Dedifferentiated amniotic fluid mesenchymal stem cell (primary cell): ENCODE data around the gene MOSPD3.
A peak's percentile ranks its signal among the peaks of the same experiment; 100 is the strongest.
"Not testable (repeated sequence)": the region's sequence is repeated elsewhere in the genome, so short reads cannot be mapped to it uniquely, and the experiment has no call there.

Source experiments
- DNase-seq: peaks from one replicate; pipeline ENCODE4 v3.0.0-alpha.2; 2016; ENCODE audit errors: extremely low spot score

MOSPD3 gene

DNA sequence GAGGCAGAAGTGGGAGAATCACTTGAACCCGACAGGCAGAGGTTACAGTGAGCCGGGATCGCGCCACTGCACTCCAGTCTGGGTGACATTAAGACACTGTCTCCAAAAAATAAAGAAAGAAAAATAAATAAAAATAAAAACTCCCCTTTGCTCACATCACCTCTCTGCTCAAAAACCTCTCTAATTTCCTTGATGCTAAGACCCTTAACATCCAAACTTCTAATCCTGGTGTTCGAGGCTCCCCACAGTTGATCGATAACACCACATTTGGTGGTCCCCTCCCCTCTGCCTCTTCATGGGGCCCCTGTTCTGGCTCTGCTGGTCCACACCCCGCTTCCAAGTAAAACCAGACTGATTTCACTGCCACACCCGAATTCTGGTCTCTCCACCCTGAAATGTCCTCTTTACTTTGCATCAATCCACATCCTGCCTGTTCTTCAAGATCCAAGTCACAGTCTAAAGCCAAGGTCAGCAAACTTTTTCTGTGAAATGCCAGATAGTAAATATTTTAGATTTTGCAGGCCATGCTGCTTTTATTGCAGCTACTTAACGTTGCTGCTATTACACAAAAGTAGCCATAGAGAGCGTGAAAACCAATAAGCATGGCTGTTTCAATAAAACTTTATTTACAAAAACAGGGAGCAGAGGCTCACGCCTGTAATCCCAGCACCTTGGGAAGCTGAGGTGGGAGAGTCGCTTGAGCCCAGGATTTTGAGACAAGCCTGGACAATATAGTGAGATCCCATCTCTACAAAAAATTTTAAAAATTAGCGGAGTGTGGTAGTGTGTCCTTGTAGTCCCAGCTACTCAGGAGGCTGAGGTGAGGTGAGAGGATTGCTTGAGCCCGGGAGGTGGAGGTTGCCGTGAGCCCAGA, 11.8 kb downstream of the MOSPD3 start:
- no peak for DNase-seq

DNA sequence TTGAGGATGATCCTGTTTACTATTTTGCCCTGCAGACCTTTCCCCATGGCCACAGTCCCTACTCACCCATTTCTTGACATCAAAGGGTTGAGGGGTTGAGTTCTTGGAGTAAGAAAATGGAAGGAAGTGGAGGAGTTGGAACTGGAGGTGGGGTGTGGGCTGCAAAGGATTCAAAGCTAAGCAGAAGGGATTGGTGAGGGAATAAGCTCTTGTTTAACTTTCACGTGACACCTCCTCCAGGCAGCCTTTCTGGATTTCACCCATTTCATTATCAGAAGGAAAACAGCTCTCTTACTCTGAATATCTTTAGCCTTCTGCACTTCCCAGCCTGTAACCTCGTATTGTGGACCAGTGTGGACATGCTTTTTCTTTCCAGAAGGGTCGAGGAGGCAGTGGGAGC, 13.7 kb downstream of the MOSPD3 start:
- no peak for DNase-seq

DNA sequence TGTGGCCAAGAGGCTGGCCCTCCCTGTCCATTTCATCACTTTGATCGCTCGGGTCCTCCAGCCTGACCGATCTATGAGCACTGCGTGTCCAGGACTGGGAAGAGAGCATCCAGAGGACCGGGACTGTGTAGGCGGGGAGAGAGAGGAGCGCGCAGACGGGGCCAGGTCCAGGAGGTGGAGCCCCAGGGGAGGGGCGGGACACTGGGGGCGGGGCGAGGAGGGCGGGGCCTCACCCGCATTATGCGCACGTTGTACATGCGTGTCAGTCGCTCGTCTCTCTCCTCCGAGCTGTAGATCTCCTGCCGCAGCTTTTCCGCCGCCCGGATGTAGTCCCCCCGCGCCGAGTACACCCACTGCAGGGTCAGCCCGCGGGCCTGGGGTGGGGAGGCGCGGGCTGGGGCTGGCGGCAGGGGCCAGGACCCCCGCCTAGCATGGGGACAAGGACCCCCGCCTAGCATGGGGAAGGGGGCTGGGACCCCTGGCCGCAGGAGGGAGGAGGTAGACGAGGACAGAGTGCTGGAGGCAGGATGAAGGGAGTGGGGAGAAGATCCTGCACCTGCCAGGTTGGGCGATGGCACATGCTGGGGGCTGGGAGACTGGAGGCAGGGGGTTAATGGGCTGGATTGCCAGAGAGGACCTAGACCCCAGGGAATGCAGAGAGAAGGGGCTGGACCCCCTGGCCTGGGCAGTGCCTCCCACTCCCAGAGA, 14.3 kb downstream of the MOSPD3 start:
- peak; percentile 61 for DNase-seq

DNA sequence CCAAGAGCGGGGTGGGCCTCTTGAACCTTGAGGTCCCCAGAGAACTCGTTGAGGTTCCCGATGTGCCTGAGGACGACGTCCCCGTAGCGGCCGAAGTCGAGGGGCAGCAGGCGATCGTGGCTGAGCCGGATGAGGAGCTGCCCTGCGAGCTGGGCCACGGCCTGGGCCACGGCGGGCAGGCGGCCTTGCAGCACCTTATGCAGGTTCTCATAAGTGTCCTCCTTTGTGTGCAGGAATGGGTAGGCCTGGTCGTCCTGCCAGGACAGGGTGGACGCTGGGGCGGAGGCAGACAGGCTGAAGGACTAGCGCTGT, 14.9 kb downstream of the MOSPD3 start:
- no peak for DNase-seq

DNA sequence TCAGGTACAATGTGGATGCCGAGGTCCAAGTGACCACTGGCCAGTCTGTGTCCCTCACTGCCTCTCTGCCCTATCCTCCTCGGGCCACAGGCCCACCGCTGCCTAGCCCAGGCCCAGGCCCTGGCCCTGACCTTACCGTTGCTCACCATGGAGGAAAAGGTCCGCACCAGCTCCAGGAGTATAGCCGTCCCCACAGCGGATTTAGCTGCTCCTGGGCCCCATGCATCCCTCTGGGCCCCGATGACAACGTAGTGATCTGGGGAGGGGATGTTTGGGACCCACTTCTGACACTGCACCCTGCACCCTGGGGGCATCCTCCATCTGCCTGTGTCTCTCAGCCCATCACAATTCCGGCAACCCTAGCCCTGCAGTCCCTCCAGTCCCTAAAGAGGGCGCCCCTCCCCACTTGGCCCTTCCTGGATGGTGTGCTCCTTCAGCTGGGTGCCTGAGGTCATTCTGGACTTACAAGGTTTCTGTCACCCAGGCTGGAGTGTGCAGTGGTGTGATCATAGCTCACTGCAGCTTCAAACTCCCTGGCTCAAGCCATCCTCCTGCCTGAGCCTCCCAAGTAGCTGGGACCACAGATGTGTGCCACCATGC, 16.9 kb downstream of the MOSPD3 start:
- no peak for DNase-seq

DNA sequence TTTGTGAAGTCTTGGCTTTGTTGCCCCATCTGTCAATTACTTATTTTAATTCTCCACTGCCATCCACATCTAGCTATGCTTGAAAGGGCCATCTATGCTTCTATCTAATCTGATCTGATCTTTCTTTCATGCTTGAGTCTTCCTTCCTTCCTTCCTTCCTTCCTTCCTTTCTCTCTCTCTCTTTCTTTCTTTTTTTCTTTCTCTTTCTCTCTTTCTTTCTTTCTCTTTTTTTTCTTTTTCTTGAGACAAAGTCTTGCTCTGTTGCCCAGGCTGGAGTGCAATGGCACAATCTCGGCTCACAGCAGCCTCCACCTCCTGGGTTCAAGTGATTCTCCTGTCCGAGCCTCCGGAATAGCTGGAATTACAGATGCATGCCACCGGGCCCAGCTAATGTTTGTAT, 17.7 kb downstream of the MOSPD3 start:
- no peak for DNase-seq

DNA sequence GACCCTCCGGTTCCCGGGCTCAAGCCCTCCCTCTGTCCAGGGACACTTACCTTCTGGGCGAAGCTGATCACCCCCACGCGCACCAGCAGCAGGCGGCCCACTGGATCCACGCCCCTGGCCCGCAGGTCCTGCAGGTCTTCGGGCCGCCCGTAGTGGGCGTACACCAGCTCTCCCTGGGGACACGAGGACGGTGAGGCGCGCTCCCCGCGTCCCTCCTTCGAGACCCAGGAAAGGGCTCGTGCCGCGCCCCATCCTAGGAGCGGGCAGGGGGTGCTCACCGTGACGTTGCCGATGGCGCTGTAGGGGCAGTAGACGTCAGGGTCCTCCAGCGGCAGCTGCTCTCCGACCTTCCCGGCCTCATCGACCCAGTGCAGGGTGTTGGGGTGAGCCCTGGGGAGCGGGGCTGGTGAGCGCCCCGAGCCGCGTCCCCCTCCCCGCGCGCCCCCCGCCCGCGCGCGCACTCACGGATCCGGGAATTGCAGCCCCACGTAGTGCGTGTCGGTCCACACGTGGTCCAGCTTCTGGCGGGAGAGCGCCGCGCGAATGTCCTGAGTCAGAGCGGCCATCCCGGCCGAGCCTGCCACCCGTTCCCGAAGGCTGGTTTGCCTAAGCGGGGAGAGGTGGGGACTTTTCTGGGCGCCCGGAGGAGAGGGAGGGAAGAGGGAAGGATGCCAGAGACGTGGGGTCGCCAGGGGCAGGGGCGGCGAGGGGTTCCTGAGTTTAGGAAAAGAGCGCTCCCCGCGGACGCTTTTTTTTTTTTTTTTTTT, 20.8 kb downstream of the MOSPD3 start:
- DNase-seq: no peak

DNA sequence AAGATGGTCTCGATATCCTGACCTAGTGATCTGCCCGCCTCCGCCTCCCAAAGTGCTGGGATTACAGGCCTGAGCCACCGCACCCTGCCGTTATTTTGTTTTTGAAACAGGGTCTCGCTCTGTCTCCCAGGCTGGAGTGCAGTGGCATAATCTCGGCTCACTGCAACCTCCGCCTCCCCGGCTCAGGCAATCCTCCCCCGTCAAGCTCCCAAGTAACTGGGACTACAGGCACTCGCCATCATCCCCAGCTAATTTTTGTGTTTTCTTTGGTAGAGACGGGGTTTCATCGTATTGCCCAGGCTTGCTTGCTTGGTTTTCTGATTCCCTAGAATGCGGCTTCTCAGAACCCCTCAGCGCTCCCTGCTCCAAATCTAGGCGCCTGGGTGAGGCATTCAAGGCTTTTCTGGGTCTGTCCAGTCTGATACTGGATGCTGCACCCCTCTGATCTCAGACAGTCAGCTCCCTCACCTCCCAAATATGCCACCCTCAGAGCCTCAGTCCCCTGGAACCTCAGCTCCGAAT, 27.7 kb downstream of the MOSPD3 start:
- no peak for DNase-seq

DNA sequence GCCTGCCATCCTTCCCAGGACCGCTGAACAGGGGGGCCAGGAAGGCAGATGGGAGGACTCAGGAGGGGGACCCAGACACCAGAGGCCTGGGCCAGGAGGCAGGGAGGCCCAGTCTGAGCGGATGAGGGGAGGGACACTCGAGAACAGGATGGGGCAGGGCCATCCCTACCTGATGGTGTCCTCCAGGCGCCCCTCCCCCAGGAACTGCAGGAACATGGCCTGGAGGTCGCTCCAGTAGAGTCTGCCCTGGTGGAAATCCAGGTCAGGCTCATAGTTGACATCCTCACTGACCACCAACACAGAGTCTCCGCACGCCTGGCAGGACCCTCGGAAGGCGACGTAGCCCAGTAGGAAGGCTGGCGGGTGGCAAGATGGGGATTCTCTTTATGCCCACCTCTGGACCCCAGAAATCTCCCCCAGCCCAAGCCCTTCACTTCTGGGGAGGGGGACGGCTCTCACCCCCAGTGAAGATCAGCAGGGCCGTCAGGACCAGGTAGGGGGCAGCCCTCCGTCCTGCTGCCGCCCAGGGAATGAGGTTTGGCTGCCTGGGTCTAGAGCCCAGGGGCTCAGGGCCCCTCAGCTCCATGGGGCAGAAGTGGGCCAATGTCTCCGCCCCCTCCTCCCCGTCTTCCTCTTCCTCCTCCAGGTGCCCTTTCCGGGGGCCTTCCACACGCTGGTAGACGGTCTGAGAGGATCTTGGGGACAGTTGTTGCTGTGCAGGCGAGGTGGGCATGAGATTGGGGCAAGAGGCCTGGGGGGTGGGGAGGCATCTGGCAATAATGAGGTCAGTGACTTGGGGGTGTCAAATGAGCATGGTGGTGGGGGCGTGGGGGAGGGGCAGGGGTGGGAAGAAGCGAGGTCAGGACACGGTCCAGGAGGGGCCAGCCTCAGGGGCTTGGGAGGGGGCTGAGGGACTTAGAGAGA, 28.4 kb downstream of the MOSPD3 start:
- no peak for DNase-seq

DNA sequence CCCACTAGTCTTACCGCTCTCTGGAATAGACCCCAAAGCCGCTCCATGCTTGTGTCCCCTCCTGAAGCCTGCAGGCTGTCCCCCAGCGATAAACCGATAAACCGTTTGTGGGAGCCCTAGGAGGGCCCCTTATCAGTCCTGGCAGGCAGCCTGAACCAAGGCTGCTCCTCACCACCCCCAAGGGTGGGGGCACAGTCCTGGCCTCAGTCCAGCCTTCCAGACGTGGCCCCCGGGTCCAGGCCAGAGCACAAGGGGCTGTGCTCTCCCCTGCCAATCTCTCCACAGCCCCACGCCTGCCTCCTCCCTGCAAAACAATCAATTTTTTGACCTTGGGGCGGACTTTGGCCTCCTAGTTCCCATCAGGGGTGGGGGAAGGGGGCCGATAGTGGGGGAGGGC, 29.1 kb downstream of the MOSPD3 start, which contains the start of gene TFR2:
Gene TFR2, minus strand, starts transcription at position 90 of the 397 bp plus-strand sequence. Its CDS starts 43 bp downstream, at position 47.
- no peak for DNase-seq

DNA sequence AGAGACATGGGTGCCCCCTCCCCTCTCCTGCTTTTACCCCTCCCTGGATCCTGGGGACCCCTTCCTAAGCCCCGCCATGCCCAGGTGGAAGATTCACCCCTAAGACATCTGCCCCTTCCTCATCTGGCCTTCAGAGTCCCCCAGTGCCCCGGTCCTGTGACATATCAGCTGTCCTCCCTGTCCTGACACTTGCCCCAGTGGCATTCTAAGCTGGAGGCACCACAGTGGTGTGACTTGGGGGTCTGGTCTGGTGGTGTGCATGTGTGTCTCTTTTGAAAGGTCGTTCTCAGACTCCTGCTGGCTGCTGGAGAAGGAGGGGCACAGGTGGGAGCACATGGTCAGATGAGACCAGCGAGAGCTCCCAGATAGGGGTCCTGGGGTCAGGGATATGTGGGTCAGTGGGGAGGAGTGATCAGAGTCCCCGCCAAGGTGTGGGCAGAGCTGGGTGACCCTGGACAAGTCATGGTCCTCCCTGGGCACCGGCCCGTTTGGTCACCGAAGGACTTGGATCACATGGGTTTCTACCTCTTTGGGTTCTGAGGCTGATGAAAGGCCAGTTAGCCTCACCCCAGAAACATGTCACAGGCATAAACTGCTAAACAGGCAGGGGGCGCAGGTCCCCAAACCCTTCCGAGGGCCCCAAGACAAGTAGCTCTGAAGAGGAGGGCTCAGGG, 29.7 kb downstream of the MOSPD3 start:
- no peak for DNase-seq

DNA sequence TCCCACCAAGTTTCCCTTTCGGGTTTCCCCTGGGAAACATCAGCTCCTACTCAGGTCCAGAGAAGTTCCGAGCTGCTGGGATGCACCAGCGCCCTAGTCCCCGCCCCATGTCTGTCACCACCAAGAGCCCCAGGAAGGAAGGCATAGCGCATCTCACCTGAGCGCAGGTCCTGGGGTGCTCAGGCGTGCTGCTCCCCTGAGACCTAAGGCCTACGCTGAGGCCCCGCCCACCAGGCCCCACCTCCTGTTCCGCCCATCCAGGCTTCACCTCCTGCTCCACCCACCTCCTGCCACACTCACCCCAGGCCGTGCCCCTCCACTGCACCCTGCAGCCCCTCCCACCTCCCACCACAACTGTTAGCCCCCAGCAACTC, 30.2 kb downstream of the MOSPD3 start:
- DNase-seq: no peak

DNA sequence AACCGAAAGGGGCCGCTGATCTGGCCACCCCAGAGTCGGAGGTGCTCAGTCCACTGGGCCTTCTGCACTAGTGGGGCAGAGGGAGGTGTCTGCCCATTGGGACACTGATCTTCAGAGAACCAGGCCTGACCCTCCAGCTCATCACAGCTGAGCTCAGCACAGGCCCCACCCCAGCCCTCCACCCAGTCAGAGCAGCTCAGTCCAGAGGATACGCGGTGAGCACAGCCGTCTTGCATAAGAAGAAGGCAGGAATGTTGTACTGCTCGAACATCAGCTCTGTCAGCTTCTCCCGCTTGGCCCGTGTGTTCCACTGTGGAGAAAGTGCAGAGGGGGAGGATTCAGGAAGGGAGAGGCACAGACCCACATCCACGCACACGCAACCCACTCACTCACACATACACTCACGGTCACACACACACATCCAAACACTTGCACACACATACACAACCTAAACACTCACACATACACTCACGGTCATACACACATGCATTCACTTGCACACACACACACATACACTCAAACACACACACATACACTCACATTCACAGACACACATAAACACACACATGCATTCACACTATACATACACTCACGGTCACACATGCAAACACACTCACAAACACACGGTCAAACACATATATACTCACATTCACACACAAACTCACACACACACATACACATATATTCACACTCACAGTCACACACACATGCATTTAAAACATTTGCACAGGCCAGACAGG, 37.7 kb downstream of the MOSPD3 start:
- DNase-seq: no peak

DNA sequence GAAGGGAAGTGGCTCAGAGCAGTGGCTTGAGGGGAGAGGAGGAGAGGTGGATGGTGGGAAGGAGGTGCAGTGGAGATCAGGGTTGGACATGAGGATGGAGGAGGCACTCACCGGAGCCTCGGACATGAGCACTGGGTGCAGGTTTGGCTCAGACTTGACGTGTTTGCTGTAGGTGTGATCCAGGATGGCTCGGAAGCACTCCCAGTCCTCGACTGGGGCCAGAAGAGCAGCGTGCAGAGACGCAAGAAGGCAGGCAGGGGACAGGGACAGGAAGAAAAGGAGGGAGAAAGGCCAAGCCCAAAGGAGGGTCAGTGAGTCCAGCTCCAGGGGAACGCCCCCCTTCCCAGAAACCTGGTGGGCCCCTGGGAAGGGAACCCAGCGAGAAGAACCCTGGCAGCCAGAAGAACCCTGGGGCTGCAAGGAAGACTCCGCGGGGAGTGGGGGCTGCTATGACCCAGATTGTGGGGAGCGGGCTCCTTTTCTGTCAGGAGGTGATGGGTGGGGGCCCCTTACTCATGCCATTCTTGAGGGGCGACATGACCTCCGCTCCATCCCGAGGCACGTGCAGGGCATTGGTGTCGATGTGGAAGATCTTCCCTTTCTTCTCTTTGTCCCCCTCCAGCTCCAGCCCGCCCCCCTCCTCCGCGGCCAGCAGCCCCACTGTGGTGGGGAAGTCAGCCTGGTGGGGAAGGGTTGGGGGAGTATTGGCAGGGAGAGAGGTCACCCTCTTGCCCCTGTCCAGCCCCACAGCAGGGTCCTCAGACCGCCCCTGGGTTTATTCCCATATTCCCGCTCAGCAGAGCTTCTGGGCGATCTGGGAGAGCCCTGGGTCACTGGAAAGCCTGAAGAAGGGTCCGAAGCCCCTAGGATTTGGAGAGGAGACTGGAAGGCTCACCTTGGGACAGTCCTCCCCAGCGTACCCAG, 42.8 kb downstream of the MOSPD3 start:
- no peak for DNase-seq

DNA sequence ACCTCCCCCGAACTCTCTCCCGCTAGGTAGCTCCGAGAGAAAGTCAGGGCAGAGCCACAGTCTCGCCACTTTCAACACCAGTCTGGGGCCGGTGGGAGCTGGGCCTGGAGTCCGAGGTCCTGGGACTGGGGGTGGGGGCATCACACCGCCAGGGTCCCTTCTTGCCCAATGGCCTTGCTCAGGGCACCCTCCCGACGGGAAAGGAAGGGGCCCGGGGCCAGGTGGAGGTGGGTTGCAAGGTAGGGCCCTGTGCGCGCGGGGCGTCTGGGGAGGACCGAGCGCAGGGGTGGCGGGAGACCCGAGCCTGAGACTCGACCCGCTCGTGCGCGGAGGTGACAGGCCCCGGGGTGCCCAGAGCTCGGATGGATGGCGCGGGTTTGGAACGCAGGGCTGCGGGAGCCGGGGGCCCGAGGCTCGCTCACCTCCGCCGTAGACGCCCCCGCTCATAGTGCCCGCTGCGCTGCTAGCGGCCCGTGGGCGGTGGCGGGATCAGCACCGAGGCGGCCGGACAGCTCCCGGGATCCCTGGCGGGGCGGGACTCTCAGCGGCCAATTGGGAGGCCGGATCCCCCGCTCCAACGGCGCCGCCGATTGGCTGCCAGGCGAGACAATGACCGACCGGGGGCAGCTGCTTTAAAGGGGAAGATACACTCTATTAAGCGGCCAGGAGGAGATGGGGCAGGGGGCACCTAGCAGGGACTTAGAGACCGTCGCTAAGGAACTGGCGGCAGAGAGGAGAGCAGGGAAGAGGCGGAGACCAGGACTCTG, 43.8 kb downstream of the MOSPD3 start, which contains the start of gene ACTL6B:
Gene ACTL6B, minus strand, starts transcription at position 541 of the 767 bp plus-strand sequence. Its CDS starts 94 bp downstream, at position 447.
- DNase-seq: no peak

DNA sequence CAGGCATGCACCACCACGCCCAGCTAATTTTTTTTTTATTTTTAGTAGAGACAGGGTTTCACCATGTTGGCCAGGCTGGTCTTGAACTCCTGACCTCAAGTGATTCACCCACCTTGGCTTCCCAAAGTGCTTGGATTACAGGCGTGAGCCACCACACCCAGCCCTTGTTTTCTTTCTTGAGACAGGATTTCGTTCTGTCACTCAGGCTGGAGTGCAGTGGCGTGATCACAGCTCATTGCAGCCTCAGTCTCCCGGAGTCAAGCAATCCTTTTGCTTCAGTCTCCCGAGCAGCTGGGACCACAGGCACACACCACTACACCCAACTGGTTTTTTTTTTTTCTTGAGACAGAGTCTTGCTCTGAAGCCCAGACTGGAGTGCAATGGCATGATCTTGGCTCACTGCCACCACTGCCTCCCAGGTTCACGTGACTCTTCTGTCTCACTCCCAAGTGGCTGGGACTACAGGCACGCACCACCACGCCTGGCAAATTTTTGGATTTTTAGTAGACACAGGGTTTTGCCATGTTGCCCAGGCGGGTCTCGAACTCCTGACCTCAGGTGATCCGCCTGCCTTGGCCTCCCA, 49.9 kb downstream of the MOSPD3 start:
- not testable (repeated sequence) for DNase-seq
